GM03348 (cell line): ENCODE data around the gene SFRP5.

Source experiments
- DNase-seq: peaks from one replicate; pipeline ENCODE4 v3.0.0; 2012; ENCODE audit warnings: low spot score

Gene SFRP5

GRCh38 chr10:97771913-97772823, at the start of gene SFRP5:
Gene SFRP5, minus strand, starts transcription at chr10:97771999. Its CDS starts 166 bp downstream, at chr10:97771833.
- no peak for DNase-seq

GRCh38 chr10:97820096-97820704, 48.4 kb upstream of the SFRP5 start:
- DNase-seq = no peak

GRCh38 chr10:97818572-97818971, 46.8 kb upstream of the SFRP5 start:
- no peak for DNase-seq

GRCh38 chr10:97816609-97817008, 44.8 kb upstream of the SFRP5 start:
- no peak for DNase-seq

GRCh38 chr10:97814996-97815395, 43.2 kb upstream of the SFRP5 start:
- no peak for DNase-seq

- DNase-seq = no peak
These were observed 41.5 kb upstream of the SFRP5 start for GRCh38 chr10:97813311-97813710.

- no peak for DNase-seq
These were observed 40.9 kb upstream of the SFRP5 start for GRCh38 chr10:97812696-97813095.

- DNase-seq = no peak
These were observed 40.2 kb upstream of the SFRP5 start for GRCh38 chr10:97811958-97812357.

- no peak for DNase-seq
These were observed 38.6 kb upstream of the SFRP5 start for GRCh38 chr10:97810446-97810845.

GRCh38 chr10:97805949-97806348, 34.1 kb upstream of the SFRP5 start:
- no peak for DNase-seq

GRCh38 chr10:97805096-97805884, 33.5 kb upstream of the SFRP5 start:
- no peak for DNase-seq

- no peak for DNase-seq
These were observed 29.6 kb upstream of the SFRP5 start for GRCh38 chr10:97801422-97801821.

GRCh38 chr10:97800474-97800873, 28.7 kb upstream of the SFRP5 start:
- no peak for DNase-seq

GRCh38 chr10:97798958-97799610, 27.3 kb upstream of the SFRP5 start:
- DNase-seq = no peak

GRCh38 chr10:97796651-97797050, 24.9 kb upstream of the SFRP5 start:
- DNase-seq = no peak

- DNase-seq = no peak
These were observed 24.1 kb upstream of the SFRP5 start for GRCh38 chr10:97795886-97796285.

GRCh38 chr10:97791824-97792721, 20.3 kb upstream of the SFRP5 start:
- DNase-seq = peak; percentile 90

GRCh38 chr10:97789770-97790397, 18.1 kb upstream of the SFRP5 start:
- DNase-seq = no peak

- DNase-seq = no peak
These were observed 17.0 kb upstream of the SFRP5 start for GRCh38 chr10:97788552-97789442.

GRCh38 chr10:97785731-97786130, 13.9 kb upstream of the SFRP5 start:
- no peak for DNase-seq
